Measurements from ENCODE around the gene HMOX2. TPM values are rescaled to one million over a fixed set of nuclear protein-coding genes. Genes with fewer than 3 reads are reported as not detected.
A peak's percentile ranks its signal among the peaks of the same experiment; 100 is the strongest.

The HMOX2 gene
- total RNA-seq, 1 donor from 2014 or later: 46.6 TPM

DNA sequence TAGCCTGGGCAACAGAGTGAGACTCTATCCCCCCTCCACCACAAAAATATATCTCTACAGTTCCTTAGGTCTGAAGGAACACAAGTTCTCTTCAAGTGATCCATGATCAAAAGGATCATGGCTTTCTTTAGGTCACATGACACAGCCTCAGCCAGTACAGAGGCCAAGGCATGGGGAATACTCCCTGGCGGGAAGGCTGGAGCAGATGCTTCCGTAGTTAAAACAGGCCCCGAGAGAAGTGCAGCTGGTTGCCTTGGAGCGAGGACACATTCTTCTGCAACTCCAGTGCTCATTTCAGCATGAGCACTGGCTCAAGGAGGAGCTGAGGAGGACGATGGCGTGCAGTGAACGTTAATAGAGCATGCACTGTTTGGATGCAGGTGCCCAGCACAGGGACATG lies 48.9 kb downstream of the HMOX2 start:
- ATAC-seq: no peak

DNA sequence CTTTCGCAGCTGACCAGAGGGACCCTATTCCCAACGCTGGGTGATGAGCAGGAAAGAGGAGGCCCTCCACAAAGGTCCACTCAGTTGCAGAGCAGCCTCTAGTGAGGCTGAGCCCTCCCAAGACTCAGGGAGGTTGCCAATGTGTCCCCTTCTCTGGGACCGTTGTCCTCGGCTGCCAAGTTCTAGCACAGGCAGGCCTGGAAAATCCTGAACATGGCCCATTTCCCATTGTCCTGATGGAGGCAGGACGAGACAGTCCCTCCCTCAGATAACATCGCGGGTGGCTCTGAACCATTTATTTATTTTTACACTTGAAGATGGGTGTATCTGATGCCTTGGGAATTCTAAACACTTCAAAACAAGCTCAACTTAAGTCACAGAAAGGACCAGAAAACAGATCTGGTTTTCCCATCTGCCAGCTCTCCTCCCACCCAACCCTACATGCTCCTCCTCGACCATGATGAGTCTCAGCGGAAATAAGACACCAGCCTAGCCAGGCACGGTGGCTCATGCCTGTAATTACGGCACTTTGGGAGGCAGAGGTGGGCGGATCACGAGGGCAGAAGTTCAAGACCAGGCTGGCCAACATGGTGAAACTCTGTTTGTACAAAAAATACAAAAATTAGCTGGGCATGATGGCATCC lies 49.6 kb downstream of the HMOX2 start:
- no peak for ATAC-seq

DNA sequence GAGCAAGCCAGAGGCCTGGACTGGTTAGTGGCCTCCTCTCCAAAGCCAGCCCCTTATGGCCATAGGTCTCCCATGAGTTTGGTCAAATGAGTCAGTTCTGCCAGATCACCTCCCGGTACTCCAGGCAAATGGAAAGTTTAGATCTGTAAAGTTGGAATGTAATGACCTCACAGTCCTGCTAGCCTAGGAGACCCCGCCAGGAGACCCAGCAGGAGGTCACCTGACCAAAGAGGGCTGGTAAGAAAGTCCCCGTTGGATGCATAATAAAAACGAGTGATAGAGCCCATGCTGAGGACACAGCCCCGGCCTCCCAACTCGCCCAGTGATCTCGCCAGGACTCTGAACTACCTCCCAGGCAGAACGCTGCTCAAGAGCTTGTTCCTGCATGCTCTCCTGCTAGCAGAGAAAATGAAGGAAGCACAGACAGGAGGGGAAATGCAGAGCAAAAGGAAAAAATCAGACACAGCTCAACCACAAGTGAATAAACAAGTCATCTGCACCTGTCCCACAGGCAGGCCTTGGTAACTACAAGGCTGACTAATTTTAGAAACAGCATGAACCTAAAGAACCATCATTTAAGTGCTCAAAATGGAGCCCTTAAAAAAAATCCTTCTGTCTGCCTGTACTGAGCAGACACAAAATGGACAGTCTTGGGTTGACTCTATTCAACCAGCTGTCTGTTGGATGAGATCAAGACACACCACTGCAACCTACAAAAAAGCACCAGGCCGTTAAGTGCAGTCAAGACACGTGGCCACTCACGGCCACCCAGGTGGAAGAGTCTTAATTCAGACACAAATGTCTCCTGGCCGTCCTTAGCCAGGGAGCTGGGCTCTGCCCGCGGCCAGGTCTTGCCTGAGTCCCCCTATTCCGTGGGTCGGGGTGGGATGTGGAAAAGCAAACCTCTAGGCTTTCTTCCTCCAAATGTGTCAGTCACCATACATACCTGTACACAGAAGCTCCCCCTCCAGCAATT lies 53.2 kb downstream of the HMOX2 start:
- ATAC-seq: peak; percentile 33

DNA sequence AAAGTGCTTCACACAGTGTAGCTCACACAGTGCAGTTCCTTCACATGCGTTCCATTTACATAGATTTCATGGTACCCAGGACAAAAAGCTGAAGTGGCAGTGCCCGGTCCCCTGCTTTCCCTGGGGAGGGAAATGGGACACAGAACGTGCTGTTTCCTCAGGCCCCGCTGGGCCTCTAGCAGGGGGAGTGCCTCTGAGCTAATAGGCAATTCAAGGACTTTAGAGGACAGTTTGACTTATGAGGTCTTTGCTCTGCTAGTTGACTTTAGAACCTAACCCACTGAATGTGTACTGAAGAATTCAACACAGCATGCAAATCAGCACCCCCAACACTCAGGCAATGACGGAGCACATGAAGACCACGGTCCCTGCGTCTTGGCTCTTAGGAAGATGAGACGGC lies 55.6 kb downstream of the HMOX2 start:
- no peak for ATAC-seq

DNA sequence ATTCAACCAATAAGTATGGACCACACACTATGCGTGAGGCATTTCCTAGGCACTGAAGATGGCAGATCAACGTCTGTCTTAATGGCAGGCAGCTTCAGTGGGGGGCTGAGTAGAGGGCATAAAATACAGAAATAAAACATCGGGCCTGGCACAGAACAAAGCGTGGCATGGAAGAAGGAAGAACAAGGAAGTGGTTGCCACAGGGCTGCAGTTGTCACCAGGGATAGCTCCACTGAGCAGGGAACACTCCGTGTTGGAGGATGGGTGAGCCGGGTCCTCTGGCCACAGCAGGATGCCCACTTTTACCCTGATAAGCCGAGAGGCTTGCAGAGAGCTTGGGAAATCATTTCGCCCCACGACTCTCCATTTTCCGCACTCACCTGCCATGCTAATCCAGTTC lies 56.0 kb downstream of the HMOX2 start:
- ATAC-seq: no peak

DNA sequence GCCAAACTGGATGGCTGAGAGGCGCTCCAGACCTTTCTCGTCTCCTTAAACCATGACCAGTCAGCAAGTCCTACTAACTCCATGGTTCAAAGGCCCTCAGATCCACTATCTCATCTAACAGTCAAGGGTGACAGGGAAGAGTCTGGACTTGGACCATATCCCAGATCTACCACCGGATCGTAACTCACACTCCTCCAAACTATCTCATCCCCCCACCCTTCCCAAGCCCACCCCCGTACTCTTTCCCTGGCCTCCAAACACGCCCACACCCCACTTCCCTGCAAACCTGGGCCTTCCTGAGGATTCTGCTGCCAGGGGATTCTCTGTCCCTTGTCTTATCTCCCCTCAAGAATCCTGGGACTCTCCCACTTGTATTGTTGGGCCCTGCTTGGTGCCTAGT lies 57.3 kb downstream of the HMOX2 start:
- no peak for ATAC-seq

DNA sequence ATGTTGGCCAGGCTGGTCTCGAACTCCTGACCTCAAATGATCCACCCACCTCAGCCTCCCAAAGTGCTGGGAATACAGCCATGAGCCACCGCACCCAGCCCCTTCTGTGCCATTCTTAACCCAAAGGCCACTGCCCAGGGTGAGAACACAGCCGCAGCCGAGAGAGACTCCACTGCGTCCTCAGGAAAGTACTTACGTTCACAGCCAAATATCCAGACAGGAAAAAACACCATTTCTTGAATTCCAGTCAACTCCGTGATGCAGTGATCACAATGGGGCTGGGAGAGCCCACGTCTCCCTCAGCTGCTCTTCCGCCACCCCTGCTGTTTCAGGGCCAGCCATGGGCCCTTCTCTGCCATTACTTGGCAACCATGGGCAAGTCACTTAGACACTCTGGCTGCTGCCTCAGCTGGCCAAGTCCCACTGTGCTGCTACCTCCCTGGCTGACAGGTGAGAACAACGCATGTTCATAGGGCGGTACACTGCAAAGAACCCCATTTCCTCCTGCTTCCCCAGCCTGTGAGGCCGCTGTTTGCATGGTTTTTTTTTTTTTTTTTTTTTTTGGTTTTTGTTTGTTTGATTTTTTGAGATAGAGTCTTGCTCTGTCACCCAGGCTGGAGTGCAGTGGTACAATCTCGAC lies 58.1 kb downstream of the HMOX2 start:
- ATAC-seq: no peak

DNA sequence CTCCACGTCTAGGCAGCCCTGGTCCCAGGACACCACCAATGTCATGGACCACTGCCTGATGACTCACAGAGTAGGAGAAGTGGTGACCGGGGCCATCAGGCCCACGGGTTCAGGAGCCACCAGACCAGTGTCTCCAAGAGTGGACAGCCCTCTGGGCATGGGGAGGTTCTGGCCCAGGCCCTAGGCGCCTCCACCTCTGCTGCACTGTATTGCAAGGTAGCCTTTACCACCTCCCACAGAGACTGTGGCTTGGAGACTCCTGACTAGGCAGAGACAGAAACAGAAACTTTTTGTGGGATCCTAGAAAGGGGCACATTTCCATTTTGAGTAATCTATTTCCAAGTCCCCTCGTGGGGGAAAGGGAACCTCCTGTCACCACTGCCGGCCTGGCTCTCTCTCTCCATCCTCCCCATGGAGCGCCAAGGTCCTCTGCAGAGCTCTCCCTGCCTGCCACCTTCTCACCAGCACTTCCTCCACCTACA lies 59.5 kb downstream of the HMOX2 start:
- no peak for ATAC-seq

DNA sequence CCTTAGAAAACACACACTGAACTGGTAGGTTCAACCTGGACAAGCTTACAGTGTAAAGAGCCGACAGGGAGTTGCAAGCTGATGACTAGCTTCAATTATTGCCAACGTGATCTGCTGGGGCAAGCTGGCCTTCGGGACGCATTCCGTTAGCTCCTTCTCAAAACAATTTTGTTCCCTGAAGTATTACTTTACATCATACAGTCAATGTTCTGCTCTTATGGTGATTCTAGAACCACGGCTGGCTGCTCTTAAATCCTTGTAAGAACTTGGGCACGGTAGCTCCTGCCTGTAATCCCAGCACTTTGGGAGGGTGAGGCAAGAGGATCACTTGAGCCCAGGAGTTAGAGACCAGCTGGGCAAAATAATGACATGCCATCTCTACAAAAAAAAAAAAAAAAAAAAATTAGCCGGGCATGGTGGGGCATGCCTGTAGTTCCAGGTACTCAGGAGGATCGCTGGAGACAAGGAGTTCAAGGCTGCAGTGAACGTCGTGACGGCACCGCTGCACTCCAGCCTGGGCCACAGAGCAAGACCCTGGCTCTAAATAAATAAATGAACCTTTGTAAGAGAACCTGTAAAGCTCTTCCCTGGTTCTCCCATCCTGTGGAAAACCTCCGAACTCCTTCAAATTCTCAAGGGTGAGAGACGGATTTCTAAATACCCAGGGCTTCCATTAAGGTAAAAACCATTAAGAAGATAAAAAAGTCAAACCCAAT lies 60.4 kb downstream of the HMOX2 start:
- no peak for ATAC-seq

DNA sequence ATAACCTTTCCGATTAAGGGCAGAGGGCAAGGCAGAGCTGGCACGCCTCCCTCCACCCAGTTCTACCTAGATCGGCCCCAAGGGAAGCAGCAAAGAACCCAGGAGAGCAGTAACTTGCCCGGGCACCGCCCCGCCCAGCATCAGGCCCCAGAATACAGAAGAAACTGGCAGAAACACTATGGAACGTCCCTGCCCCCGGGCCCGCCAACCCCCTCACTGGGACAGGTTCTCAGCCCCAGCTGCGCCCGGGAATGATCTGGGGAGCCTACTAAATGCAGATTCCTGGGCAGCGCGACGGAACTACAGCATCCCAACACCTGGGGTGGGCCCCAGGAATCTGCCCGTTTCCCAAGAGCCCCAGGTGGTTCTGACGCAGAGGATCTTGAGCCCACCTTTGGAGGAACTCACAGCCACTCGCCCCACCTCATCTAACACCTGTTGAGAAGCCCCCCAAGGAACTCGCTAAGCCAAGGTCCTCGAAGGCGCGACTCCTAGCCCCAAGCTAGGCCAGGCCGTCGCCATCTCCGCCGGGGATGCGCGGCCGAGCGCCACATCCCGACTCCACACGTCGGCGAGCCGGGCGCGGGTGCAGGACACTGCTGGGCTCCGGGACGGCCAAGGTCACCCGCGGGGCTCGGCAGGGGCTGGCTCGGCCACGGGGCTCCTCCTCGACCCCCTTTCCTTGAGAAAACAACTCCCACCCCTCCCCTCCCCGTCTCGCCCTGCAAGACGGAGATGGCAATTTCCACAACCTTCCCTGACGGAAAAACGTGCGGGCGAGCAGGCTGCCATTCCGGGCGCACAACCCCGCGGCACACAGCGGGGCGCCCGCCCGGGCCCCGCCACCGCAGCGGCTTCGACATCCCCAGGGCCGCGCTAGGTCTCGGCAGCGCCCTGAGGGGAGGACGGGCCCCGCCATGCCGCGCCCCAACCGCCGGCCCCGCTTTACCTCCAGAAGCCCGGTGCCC lies 61.5 kb downstream of the HMOX2 start:
- ATAC-seq: peak; percentile 29

DNA sequence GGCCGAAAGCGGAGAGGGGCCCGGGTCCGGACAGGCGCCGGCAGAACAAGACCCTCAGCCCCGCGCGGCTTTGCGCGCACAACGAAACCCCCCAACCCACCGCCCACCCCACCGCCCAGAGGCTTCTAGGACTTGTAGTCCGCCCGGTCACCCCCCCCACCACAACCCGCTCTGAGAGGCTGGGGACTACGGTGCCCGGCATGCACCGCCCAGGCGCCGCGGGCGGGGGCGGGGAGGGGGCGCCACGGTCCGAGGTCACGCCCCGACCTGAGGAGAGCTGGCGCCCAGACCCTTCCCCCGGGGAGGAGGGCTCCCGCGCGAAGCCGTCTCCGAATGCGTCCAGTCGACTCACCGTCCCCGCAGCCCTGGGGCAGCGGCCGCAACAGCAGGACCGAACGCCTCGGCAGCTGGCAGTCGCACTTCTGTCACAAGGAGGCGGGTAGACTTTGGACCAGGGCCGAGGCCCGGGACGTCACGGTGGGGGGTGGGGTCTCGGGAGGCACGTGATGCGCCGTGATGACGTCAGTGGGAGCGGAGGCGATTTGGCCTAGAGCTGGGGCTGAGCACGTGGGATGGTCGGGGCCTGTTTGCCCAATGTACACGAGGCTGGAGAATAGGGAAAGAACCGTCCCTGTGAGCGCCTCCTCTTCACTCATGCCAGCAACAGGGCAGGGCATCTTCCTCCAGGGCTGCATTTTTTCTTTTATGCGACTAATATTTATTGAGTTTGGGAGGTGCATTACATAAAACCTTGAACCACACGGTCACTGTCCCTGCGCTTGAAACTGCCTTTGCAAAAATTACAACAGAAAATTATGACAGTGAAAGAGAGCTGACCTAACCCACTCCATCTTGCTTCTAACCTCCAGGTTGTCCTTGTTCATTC lies 62.4 kb downstream of the HMOX2 start, which contains the start of gene CDIP1:
Gene CDIP1, minus strand, starts transcription at position 424 of the 886 bp plus-strand sequence. CDS start 24,643 bp downstream, outside the sequence.
- ATAC-seq: peak; percentile 96

DNA sequence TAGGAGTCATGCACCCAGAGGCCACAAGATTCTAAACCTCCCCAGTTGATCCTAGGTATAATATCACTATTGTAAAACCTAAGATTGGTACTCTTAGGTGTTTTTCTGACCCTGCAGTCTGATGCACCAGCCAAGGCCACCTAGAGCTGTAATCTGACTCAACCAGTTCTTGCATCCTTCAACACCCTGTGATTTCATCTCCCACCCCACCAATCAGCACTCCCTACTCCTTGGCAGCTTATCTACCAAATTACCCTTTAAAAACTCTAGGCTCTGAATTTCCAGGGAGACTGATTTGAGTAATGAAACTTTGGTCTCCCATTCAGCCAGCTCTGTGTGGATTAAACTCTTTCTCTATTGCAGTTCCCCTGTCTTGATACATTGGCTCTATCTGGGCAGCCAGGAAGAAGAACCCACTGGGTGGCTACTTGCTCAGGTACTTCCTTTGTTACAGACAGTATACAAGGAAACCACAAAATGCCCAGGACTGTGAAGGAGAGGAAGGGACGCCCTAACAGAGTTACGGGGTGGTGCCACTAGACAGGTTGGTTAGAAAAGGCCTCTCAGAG lies 63.6 kb downstream of the HMOX2 start:
- ATAC-seq: no peak

DNA sequence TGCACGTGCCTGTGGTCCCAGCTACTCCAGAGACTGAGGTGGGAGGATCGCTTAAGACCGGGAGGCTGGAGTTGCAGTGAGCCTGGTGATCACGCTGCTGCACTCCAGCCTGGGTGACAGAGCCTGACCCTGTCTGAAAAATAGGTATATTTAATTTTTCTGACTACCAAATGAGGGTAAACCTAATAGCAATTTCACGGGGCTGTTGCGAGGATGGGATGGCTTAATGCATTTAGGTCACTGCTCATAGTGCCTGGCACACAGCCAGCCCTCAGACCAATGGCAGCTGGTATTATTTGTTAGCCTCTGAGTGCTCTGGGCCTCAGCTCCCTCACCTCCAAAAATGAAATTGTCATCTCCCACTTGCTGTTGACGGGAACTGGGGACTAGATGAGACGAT lies 68.3 kb downstream of the HMOX2 start:
- no peak for ATAC-seq

DNA sequence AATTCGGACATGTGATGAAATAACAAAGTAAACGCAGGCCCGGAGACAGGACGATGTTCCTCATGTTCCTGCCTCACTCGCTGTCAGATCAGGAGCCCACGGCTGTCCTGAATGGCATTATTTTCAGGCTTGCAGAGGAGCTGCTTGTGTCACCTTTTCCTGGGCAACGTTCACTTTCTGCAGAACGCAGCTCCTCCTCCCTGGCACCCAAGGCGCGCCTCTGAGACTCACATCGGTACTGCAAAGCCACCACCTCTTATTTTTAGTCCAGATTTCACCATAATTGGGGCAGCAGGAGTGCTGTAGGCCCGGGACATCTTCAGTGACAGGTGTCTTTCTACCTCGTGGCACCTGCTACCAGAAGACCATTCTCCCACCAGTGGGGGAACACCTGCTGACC lies 71.9 kb downstream of the HMOX2 start:
- ATAC-seq: no peak

DNA sequence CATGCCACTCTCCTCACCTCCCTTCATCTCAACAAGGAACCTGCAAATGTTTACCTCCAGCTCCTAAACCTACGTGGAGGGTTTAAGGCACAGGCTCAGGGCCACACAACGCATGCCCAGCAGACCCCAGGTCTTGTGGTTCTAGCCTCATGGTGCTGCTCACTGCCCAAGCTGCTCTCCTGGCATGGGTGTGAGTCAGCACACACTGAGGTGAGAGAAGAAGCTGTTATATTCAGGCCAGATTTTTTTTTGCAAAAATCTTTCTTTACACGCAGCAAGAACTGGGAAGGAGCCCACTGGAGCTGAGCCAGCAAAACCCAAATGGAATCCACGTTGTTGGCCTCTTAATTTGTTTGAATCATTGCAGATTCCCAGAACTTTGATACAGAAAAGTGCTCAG lies 74.4 kb downstream of the HMOX2 start:
- ATAC-seq: no peak

DNA sequence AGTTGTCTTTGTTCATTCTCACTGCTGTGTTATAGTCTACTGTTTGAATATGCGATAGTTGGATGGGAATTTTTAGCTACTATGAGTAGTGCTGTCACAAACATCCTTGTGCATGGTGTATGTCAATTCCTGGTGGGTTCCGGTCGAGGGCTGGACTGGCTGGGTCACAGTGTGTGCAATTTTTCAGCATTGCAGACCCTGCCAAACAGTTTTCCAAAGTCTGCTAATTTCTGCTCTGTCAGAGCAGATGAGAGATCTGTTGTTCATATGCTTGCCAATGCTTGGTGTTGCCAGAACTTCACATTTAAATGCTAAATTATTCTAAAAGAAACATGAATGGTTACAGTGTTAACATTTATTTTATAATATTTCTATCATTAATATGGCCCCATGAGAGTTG lies 76.3 kb downstream of the HMOX2 start:
- no peak for ATAC-seq

DNA sequence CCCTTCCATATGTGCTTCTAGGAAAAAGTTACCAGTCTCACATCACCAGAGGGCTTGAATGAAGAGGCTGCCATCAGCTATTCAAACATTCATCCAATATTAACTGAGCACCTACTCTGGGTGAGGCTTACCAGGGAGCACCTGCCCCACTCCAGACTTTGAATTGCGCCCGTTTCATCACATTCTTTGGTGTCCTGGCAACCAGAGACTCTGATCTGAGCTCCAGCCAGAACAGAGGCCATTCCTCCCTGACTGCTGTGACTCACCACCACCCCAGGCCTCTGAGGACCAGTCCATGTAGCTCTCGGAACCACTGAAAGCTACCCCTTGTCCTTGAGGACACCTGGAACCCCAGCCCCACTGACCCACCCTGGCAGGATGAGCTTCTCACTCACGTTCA lies 79.9 kb downstream of the HMOX2 start, which contains the start of gene C16orf96:
Gene C16orf96, plus strand, starts transcription at position 229 of the 400 bp plus-strand sequence. Its CDS starts 150 bp downstream, at position 379.
- ATAC-seq: peak; percentile 54

DNA sequence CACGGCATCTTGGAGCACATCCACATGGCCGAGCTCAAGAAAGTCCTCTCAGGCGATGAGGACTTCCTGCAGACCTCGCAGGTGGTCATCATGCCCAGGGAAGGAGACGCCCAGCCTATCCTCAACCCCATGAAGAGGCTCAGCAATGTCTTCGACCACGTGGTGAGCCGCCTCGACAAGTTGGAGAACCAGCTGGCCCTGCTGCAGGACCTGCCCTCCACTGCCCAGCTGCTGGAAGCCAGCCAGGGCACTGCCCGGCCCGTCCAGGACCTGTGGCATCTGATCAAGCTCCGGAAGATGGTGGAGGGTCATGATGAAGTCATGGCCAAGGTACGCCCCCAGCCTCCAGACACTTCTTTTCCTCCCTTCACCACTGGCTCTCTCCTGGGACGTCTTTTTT lies 80.4 kb downstream of the HMOX2 start:
- peak; percentile 57 for ATAC-seq

DNA sequence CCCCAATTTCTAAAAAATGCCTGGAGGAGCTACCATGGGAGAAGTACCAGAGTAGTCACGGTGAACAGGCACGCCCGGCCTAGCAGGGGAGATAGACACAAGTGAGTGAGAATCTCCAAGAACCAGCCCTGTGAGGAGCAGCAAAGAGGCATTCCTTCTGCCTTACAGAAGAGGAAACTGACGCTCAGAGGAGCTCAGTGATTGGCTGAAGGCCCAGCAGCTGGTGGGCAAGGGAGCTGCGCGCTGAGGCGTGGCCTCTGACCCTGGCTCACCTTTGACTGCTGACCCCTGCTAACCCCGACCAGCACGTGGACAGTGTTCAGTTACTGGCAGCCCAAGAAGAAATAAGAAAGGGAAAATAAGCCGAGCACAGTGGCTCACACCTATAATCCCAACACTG lies 81.8 kb downstream of the HMOX2 start:
- no peak for ATAC-seq

Data from esophagus mucosa (tissue), 1 donor.